Endothelial cell of umbilical vein (primary cell): ENCODE results near the gene GP5. TPM values are rescaled to one million over a fixed set of nuclear protein-coding genes. Genes with fewer than 3 reads are reported as not detected.
A peak's percentile ranks its signal among the peaks of the same experiment; 100 is the strongest.

Experiments
- BruUV-seq: library from RNA; stranded (reverse); fragments of 400-500 nt; replicated peaks from 2 replicates; lab custom pipeline; 2021; lab: Mats Ljungman, UMichigan
- CTCF ChIA-PET: fragments of 300-600, 350-600 bp; sonication (Branson Sonifier 250); formaldehyde crosslinking; loops from one replicate; lab custom pipeline; 2021; ENCODE audit warnings: antibody characterized with exemption, inconsistent platforms; lab: Charles Lee
- POLR2A ChIA-PET: fragments of 300-600, 350-600 bp; sonication (Branson Sonifier 250); formaldehyde crosslinking; loops from one replicate; lab custom pipeline; 2021; ENCODE audit warnings: antibody characterized with exemption, inconsistent platforms; lab: Charles Lee
- DNase-seq: peaks from one replicate; pipeline ENCODE4 v3.0.0-alpha.2; 2011; ENCODE audit warnings: low read depth, low spot score
- FAIRE-seq: peaks from 2 replicates; lab custom pipeline; 2011; peaks lifted over from hg19 to GRCh38; lab: Jason Lieb, UNC
- H2AFZ ChIP-seq: 2 replicates; pipeline ENCODE4 v1.6.0; 2012; ENCODE audit warnings: low read depth, low read length, control low read depth, inconsistent platforms
- H3K27ac ChIP-seq: 2 replicates; pipeline ENCODE4 v1.5.1; 2011; ENCODE audit warnings: low read depth, mild to moderate bottlenecking, control low read depth, low read length, moderate library complexity; ENCODE audit not compliant: insufficient read depth
- H3K27me3 ChIP-seq, 2 experiments: 2 replicates each; pipeline versions ENCODE4 v1.6.0 to v1.6.1; 2011; ENCODE audit warnings: low read length in 2 of 2, mixed read lengths in 1 of 2; ENCODE audit not compliant: control insufficient read depth in 2 of 2, insufficient read depth in 2 of 2
- H3K36me3 ChIP-seq, 2 experiments: 2 replicates in 1 of 2; 3 replicates in 1 of 2; pipeline ENCODE4 v1.5.1; 2011; ENCODE audit warnings: low read length in 2 of 2, mild to moderate bottlenecking in 1 of 2, moderate library complexity in 1 of 2; ENCODE audit not compliant: control insufficient read depth in 2 of 2, insufficient read depth in 2 of 2; ENCODE audit errors: extremely low read depth in 1 of 2
- H3K4me1 ChIP-seq: 3 replicates; pipeline ENCODE4 v1.5.1; 2011; ENCODE audit warnings: mild to moderate bottlenecking, low read length; ENCODE audit not compliant: control insufficient read depth, insufficient read depth; ENCODE audit errors: extremely low read depth
- H3K4me2 ChIP-seq: 2 replicates; pipeline ENCODE4 v1.6.1; 2011; ENCODE audit warnings: low read length, control low read depth, mixed read lengths; ENCODE audit not compliant: insufficient read depth
- H3K4me3 ChIP-seq, 3 experiments: fragments of 200-600 bp in 1 of 3; sonication (generic), shearing (Covaris generic) in 1 of 3; replicated peaks in 1 of 3; 2 replicates each; pipeline ENCODE4 v1.5.1; 2011 to 2016; ENCODE audit warnings: control low read depth in 3 of 3, low read length in 3 of 3, mild to moderate bottlenecking in 2 of 3, inconsistent platforms in 1 of 3, low read depth in 1 of 3, moderate library complexity in 1 of 3; ENCODE audit not compliant: insufficient read depth in 1 of 3
- H3K79me2 ChIP-seq: 2 replicates; pipeline ENCODE4 v1.6.0; 2012; ENCODE audit warnings: low read length, inconsistent platforms; ENCODE audit not compliant: control insufficient read depth, insufficient read depth
- H3K9ac ChIP-seq: replicated peaks from 2 replicates; pipeline ENCODE3; 2011; ENCODE audit warnings: low read length, control low read depth; ENCODE audit not compliant: insufficient read depth; ENCODE audit errors: extremely low read depth
- H3K9me1 ChIP-seq: replicated peaks from 3 replicates; pipeline ENCODE4 v1.6.0; 2011; ENCODE audit warnings: mild to moderate bottlenecking, low read length; ENCODE audit not compliant: control insufficient read depth, insufficient read depth; ENCODE audit errors: extremely low read depth
- H3K9me3 ChIP-seq: replicated peaks from 2 replicates; pipeline ENCODE4 v1.5.1; 2012; ENCODE audit warnings: low read length, inconsistent platforms; ENCODE audit not compliant: control insufficient read depth, insufficient read depth
- H4K20me1 ChIP-seq: replicated peaks from 2 replicates; pipeline ENCODE3; 2011; ENCODE audit warnings: mild to moderate bottlenecking, low read length; ENCODE audit not compliant: control insufficient read depth, insufficient read depth; ENCODE audit errors: extremely low read depth
- CTCF ChIP-seq, 2 donors: IDR thresholded peaks; 1 replicate in 1 of 2; 2 replicates in 1 of 2; pipeline ENCODE4 v1.5.1; 2011; ENCODE audit warnings: low read length in 2 of 2, mild to moderate bottlenecking in 2 of 2, moderate library complexity in 2 of 2, control low read depth in 1 of 2, inconsistent platforms in 1 of 2, low read depth in 1 of 2; ENCODE audit not compliant: insufficient read depth in 1 of 2; ENCODE audit errors: extremely low read depth in 1 of 2
- FOS ChIP-seq: IDR thresholded peaks from 2 replicates; pipeline ENCODE4 v1.6.1; 2011; ENCODE audit warnings: mild to moderate bottlenecking, low read length, moderate library complexity, borderline replicate concordance; ENCODE audit not compliant: insufficient read depth
- GATA2 ChIP-seq: IDR thresholded peaks from 2 replicates; pipeline ENCODE4 v1.7.0; 2011; ENCODE audit warnings: low read depth, mild to moderate bottlenecking, moderate library complexity, mixed read lengths, low read length; ENCODE audit not compliant: insufficient read length, insufficient read depth
- MYC ChIP-seq: IDR thresholded peaks from one replicate; pipeline ENCODE4 v1.6.1; 2011; ENCODE audit warnings: mild to moderate bottlenecking, low read depth, low read length
- POLR2A ChIP-seq: IDR thresholded peaks from 2 replicates; pipeline ENCODE4 v1.6.1; 2012; ENCODE audit warnings: low read depth, mild to moderate bottlenecking, control low read depth, low read length
- dilution Hi-C: fragments of 300-500 bp; cut with MboI; formaldehyde crosslinking; loops from one replicate; pipeline ENCODE4 v1.15.0; 2019; ENCODE audit warnings: low sequenced_read_pairs; ENCODE audit not compliant: extremely low pct_ligation_motif_present
- intact Hi-C: fragments of 100-400 bp; cut with micrococcal nuclease; formaldehyde crosslinking; loops from one replicate; pipeline ENCODE4 v1.10.0; 2022
- polyA plus RNA-seq, 4 experiments: library from polyadenylated mRNA; depleted of rRNA in 3 of 4; stranded (reverse) in 3 of 4; unstranded in 1 of 4; fragments of >200 nt; gene quantifications; 2 replicates each; pipeline versions ENCODE4 v1.2.1 to v1.2.3, GENCODE V29; 2011 to 2012; ENCODE audit warnings: missing spikeins in 1 of 4
- total RNA-seq: library from RNA; stranded (reverse); gene quantifications from 2 replicates; pipeline ENCODE4 v1.2.3, GENCODE V29; 2021

GP5 gene
- total and polyA plus RNA-seq, 2 donors (not counting 3 experiments of a cell fraction or from before 2014, with no cell fraction given): 0.06 to 0.11 TPM

DNA sequence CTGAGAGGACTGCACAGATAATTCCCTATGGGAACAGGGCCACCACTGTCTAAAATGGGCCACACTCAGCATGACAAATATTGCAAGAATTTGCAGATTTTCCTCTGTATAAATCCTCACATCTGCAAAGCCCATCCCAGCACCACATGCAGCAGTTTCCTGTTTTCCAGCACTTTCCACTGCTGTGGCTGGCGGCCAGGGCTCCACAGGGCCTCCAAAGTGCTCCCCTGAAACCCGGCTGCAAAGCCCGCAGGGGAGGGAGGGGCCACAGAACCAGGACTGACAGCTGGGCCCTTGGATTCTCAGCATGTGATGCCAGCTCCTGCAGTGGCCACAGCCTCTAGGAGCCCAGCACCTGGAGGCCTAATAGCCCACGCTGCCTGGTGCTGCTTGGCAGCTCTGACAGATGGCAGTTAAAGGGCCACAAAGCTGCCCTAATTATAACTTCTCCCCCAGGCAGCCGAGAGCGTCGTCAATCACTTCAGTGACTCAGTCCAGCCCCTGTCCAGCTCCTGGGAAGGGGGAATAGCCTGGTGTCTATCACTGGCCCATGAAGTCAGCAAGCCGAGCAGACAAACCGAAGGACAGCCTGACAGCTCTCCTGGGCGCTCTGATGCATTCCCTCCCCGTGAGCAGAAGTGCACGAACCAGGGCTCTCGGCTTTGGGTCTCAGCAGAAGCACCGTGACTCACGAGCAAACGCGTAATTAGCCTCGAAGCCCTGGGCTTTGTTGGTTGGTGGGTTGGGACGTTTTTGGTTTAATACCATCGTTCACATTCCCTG, 34.2 kb downstream of the GP5 start:
- peaks cover 10 to 22% of the 10 kb centered on the region in 2 experiments for H3K27me3 ChIP-seq
- H3K27ac ChIP-seq: no peak overlapping the region
- TF ChIP-seq POLR2A (no peak), GATA2 (no peak), CTCF (IDR thresholded peaks at IDR 0.05; ENCODE audit: extremely low read depth in 1 of 2, insufficient read depth in 1 of 2, low read depth in 1 of 2, low read length in 2 of 2) (no peak), MYC (no peak), FOS (no peak)
- peaks cover 5% of the 10 kb centered on the region for H3K4me1 ChIP-seq
- H3K9me1 ChIP-seq: no peaks in the 10 kb centered on the region
- no TSS peak for BruUV-seq
- CTCF ChIA-PET: interaction anchor here (1.0 to 2.4 kb wide), 6 partner anchors 9 to 134 kb away, joined by 3 to 16 read pairs (median 4); partner anchors contain the start of genes CPN2 and GP5
- FAIRE-seq (no peak), DNase-seq (peak; percentile 86)
- H3K79me2 ChIP-seq: no peaks in the 10 kb centered on the region
- no peaks in the 10 kb centered on the region for H3K36me3 ChIP-seq
- H4K20me1 ChIP-seq: no peaks in the 10 kb centered on the region
- no peak overlapping the region for H3K9ac ChIP-seq
- dilution Hi-C loops (no loop called here), intact Hi-C loops (no loop called here)
- POLR2A ChIA-PET: no interaction called here
- no peak overlapping the region for H3K4me2 ChIP-seq
- no peaks in the 10 kb centered on the region for H3K9me3 ChIP-seq
- H3K4me3 ChIP-seq: no peak overlapping the region
- H2AFZ ChIP-seq: no peak overlapping the region
